Mesothelial cell of epicardium (in vitro differentiated cells): ENCODE results near the gene DGCR2. TPM values are rescaled to one million over a fixed set of nuclear protein-coding genes. Genes with fewer than 3 reads are reported as not detected.

Source experiments
- DNase-seq, 2 experiments: peaks; one replicate each; pipeline ENCODE4 v3.0.0; 2021; ENCODE audit warnings: low spot score in 2 of 2; ENCODE audit not compliant: unreplicated experiment in 2 of 2
- H3K27ac Mint-ChIP-seq: 2 replicates; pipeline ENCODE4 v1.8.0; 2021; ENCODE audit warnings: mixed read lengths
- H3K27me3 Mint-ChIP-seq: 2 replicates; pipeline ENCODE4 v1.8.0; 2021; ENCODE audit warnings: low read depth, mixed read lengths
- H3K36me3 Mint-ChIP-seq: 2 replicates; pipeline ENCODE4 v1.8.0; 2021; ENCODE audit warnings: mixed read lengths
- H3K4me1 Mint-ChIP-seq: 2 replicates; pipeline ENCODE4 v1.8.0; 2021; ENCODE audit warnings: mixed read lengths
- H3K4me3 Mint-ChIP-seq: 2 replicates; pipeline ENCODE4 v1.8.0; 2021; ENCODE audit warnings: mild to moderate bottlenecking, moderate library complexity, mixed read lengths
- H3K9me3 Mint-ChIP-seq: 2 replicates; pipeline ENCODE4 v1.8.0; 2021; ENCODE audit warnings: mixed read lengths
- CTCF ChIP-seq: fragments of 200-600 bp; sonication (generic); IDR thresholded peaks from one replicate; pipeline ENCODE4 v1.5.0; 2021; ENCODE audit warnings: antibody characterized with exemption; ENCODE audit not compliant: unreplicated experiment
- total RNA-seq: library from RNA; stranded (reverse); gene quantifications from 3 replicates; pipeline ENCODE4 v1.2.1, GENCODE V29; 2021

Gene DGCR2
- total RNA-seq, 1 donor from 2014 or later, result 78.3 TPM

DNA sequence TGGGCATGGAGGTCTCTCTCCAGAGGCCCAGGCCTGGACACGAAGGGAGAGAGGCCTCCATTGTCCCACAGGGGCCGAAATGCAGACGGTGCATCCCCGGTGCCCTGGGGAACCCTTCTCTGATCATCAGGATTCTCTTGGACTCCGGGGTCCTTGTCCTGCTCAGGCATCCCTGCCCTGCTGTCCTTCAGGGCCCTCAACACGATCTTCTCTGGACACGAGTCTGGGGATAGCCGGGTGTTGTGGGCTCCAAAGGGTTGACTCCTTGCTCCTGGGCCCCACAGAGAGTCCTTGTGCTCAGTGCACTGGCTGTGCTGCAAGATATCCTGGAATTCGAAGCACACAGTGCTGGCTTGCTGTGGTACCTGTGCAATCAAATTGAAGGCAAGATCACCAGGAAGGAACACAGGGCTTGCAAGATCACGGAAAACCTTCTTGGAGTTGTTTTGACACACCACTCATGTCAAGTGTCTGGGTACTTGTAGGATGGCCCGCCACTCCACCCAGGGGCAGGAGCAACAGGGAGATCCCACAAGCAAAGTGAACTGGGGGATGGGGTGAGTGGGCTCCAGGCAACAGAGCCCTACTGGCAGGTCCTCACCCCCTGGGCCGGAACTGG, 124.8 kb downstream of the DGCR2 start:
- Mint-ChIP-seq H3K4me1 (no peaks in the 10 kb centered on the region), H3K27me3 (peaks cover 54% of the 10 kb centered on the region)

GRCh38 chr22:18996376-18996900, 125.8 kb downstream of the DGCR2 start:
- TF ChIP-seq CTCF, result no peak
- Mint-ChIP-seq H3K27me3 (peaks cover 45% of the 10 kb centered on the region), H3K9me3 (no peaks in the 10 kb centered on the region), H3K27ac (no peak overlapping the region), H3K4me3 (no peak overlapping the region), H3K4me1 (no peaks in the 10 kb centered on the region), H3K36me3 (no peaks in the 10 kb centered on the region)
- no peak for DNase-seq

More for the DNA sequence above, 124.8 kb downstream of the DGCR2 start:
- no peaks in the 10 kb centered on the region for H3K36me3 Mint-ChIP-seq
- no peak overlapping the region for H3K4me3 Mint-ChIP-seq
- no peak overlapping the region for H3K27ac Mint-ChIP-seq
- no peak for DNase-seq
- H3K9me3 Mint-ChIP-seq, result no peaks in the 10 kb centered on the region
- TF ChIP-seq CTCF, result no peak

- no peak overlapping the region for H3K4me3 Mint-ChIP-seq
- no peaks in the 10 kb centered on the region for H3K9me3 Mint-ChIP-seq
- H3K36me3 Mint-ChIP-seq, result no peaks in the 10 kb centered on the region
- H3K27me3 Mint-ChIP-seq, result peaks cover 40% of the 10 kb centered on the region
- no peaks in the 10 kb centered on the region for H3K4me1 Mint-ChIP-seq
- no peak overlapping the region for H3K27ac Mint-ChIP-seq
- no peak for TF ChIP-seq CTCF
- DNase-seq, result no peak
Measured at GRCh38 chr22:18995327-18995711, 126.9 kb downstream of the DGCR2 start.

- no peak for DNase-seq
- peaks cover 36% of the 10 kb centered on the region for H3K27me3 Mint-ChIP-seq
- TF ChIP-seq CTCF, result no peak
- no peak overlapping the region for H3K27ac Mint-ChIP-seq
- no peaks in the 10 kb centered on the region for H3K4me1 Mint-ChIP-seq
- no peaks in the 10 kb centered on the region for H3K36me3 Mint-ChIP-seq
- H3K9me3 Mint-ChIP-seq, result no peaks in the 10 kb centered on the region
- H3K4me3 Mint-ChIP-seq, result no peak overlapping the region
Measured at GRCh38 chr22:18994701-18995326, 127.4 kb downstream of the DGCR2 start.

DNA sequence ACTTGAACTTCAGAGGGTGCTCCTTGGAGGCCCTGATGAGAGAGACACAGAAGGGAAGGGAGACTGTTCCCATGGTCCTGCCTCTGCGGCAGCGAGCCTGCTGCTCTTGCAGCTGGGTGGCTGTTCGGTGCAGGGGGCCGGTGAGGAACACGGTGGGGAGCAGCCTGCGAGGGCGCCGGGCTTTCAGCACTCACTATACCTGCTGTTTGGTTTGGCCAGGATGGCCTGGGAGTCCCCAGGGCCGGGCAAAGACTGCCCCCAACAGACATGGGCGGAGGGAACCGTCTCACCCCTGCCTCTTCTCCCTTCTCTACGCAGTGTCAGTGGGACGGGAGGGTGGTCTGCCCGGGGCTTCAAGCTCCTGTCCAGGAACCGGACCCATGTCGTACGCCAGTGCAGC, 128.2 kb downstream of the DGCR2 start:
- DNase-seq, result no peak
- H3K27ac Mint-ChIP-seq, result no peak overlapping the region
- H3K9me3 Mint-ChIP-seq, result no peaks in the 10 kb centered on the region
- H3K4me3 Mint-ChIP-seq, result no peak overlapping the region
- H3K36me3 Mint-ChIP-seq, result no peaks in the 10 kb centered on the region
- H3K4me1 Mint-ChIP-seq, result no peaks in the 10 kb centered on the region
- H3K27me3 Mint-ChIP-seq, result peaks cover 29% of the 10 kb centered on the region
- TF ChIP-seq CTCF, result no peak
